Measurements from ENCODE around the gene PURA.

GRCh38 chr5:140126315-140127012 is 12.6 kb downstream of the PURA start:
- TF ChIP-seq, protein P1, sequence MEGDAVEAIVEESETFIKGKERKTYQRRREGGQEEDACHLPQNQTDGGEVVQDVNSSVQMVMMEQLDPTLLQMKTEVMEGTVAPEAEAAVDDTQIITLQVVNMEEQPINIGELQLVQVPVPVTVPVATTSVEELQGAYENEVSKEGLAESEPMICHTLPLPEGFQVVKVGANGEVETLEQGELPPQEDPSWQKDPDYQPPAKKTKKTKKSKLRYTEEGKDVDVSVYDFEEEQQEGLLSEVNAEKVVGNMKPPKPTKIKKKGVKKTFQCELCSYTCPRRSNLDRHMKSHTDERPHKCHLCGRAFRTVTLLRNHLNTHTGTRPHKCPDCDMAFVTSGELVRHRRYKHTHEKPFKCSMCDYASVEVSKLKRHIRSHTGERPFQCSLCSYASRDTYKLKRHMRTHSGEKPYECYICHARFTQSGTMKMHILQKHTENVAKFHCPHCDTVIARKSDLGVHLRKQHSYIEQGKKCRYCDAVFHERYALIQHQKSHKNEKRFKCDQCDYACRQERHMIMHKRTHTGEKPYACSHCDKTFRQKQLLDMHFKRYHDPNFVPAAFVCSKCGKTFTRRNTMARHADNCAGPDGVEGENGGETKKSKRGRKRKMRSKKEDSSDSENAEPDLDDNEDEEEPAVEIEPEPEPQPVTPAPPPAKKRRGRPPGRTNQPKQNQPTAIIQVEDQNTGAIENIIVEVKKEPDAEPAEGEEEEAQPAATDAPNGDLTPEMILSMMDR (IDR thresholded peaks at IDR 0.05 in 8 of 11, conservative IDR thresholded peaks at IDR 0.05 in 3 of 11): no peak
- TF ChIP-seq POLR2AphosphoS5 (IDR thresholded peaks at IDR 0.05): no peak

Data from spleen (tissue), 7 donors.